ENCODE results near the gene SAMD13. TPM values are rescaled to one million over a fixed set of nuclear protein-coding genes. Genes with fewer than 3 reads are reported as not detected.

The SAMD13 gene, protein sequence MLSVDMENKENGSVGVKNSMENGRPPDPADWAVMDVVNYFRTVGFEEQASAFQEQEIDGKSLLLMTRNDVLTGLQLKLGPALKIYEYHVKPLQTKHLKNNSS
- total RNA-seq (1 to 10 TPM; 6.1 to 6.6 TPM), polyA plus RNA-seq (ENCODE audit: insufficient read depth, low read depth, low replicate concordance) (31.9 TPM)
- long read RNA-seq, donor 1, partial matches to known transcripts, result 0 of 3 reads
- long read RNA-seq, donor 1, other reads (novel, unspliced or antisense), result 0 of 3 reads
- long read RNA-seq, donor 2, partial matches to known transcripts, result 0 of 1 reads
- long read RNA-seq, donor 2, other reads (novel, unspliced or antisense), result 0 of 1 reads

- intact Hi-C loops (cut with DNase I; ENCODE audit: low total_unique reads), result no loop called here
These were observed at the start of gene SAMD13 for GRCh38 chr1:84301004-84301784. SAMD13 (plus strand) TSS chr1:84301708; CDS start chr1:84303235, 1,527 bp downstream.

DNA sequence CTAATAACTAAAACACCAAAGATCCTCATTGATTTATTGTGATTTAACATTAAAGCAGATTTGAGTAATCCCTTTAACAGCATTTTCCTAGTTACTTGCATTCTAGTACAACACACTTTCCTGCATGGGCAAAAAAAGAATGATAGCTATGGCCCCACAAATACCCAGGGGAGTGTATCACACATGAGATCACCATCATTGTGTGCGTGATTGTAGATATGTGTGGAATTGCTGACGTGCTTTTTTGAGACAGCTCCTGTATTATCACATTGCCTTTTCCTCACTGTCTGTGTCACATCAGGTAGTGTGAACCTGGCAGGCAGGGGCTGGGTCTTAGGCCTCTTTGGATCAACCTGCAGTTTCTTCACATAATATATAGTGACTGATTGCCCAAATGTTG is 48.5 kb upstream of the SAMD13 start:
- TF ChIP-seq, protein P1, sequence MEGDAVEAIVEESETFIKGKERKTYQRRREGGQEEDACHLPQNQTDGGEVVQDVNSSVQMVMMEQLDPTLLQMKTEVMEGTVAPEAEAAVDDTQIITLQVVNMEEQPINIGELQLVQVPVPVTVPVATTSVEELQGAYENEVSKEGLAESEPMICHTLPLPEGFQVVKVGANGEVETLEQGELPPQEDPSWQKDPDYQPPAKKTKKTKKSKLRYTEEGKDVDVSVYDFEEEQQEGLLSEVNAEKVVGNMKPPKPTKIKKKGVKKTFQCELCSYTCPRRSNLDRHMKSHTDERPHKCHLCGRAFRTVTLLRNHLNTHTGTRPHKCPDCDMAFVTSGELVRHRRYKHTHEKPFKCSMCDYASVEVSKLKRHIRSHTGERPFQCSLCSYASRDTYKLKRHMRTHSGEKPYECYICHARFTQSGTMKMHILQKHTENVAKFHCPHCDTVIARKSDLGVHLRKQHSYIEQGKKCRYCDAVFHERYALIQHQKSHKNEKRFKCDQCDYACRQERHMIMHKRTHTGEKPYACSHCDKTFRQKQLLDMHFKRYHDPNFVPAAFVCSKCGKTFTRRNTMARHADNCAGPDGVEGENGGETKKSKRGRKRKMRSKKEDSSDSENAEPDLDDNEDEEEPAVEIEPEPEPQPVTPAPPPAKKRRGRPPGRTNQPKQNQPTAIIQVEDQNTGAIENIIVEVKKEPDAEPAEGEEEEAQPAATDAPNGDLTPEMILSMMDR (IDR thresholded peaks at IDR 0.05), result no peak
- Histone ChIP-seq H3K9me3 (no peaks in the 10 kb centered on the region), H3K27me3 (no peaks in the 10 kb centered on the region), H3K27ac (no peak overlapping the region), H3K36me3 (ENCODE audit: low read depth, missing control alignments) (no peaks in the 10 kb centered on the region), H3K4me1 (peaks cover 8% of the 10 kb centered on the region), H3K4me3 (no peak overlapping the region)
- WGBS, 2 donors, result 82 to 85% methylated on average over 2 of the region's 2 CpGs
- DNase-seq, result no peak
- intact Hi-C loops (cut with DNase I; ENCODE audit: low total_unique reads), result no loop called here

More at GRCh38 chr1:84301004-84301784, at the start of gene SAMD13:
- peaks cover 29% of the 10 kb centered on the region for H3K4me1 ChIP-seq
- H3K36me3 ChIP-seq (ENCODE audit: low read depth, missing control alignments), result no peaks in the 10 kb centered on the region
- H3K27ac ChIP-seq, result peak within 1 kb of the TSS; percentile 66 to 72
- TF ChIP-seq POLR2A (IDR thresholded peaks at IDR 0.05), result no peak
- TF ChIP-seq, protein P1 (IDR thresholded peaks at IDR 0.05), result no peak
- 12 to 20% methylated on average over 5 of the region's 5 CpGs for WGBS, 2 donors
- H3K27me3 ChIP-seq, result no peaks in the 10 kb centered on the region
- peak within 1 kb of the TSS in 1 of 2 donors; percentile 10 for H3K4me3 ChIP-seq
- H3K9me3 ChIP-seq, result no peaks in the 10 kb centered on the region
- DNase-seq, result peak; percentile 93

DNA sequence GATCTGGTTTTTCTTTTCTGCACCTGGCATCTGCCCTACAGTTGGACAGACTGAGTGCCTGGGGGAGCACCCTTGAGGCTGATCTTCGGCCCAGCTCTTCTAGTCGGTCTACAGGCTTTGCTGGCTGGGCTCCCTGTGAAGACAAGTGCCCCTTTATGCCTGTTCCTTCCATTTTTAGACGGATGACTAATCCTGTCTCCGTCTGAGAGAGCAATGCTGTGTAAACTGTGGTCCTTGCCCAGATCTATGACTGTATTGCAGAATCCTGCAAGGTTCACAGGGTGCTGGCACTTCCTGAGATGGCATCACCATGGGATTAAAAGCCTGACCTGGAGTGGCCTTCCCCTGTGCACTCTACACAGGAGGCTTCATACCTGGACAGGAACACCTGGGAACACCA is 47.6 kb upstream of the SAMD13 start:
- intact Hi-C loops (cut with DNase I; ENCODE audit: low total_unique reads), result no loop called here
- WGBS, 2 donors, result 60 to 80% methylated on average over 4 of the region's 4 CpGs

DNA sequence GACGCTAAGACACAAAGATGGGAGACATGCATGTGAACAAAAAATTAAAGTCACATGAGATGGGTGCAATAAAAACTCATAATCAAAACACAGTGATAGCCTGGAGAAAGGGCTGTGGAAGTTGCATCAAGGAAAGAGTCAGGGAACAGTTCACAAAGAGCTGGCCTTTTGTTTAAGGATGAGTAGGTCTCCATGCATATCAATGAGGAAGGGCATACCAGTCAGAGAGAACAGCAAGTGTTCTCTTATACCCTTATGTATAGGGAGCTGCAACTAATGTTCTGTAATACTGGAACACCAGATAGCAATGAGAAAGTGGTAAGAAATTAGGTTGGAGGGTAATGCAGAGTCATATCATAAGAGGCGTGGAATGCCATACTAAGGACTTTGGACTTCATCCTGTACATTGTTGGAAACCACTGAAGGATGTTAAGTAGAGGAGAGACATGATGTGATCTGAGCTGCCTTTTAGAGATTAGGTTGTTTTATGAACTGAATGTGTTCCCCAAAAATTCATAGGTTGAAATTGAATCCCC is 46.7 kb upstream of the SAMD13 start:
- no peak for DNase-seq
- TF ChIP-seq POLR2A (IDR thresholded peaks at IDR 0.05), result no peak
- TF ChIP-seq, protein P1 (IDR thresholded peaks at IDR 0.05), result no peak
- Histone ChIP-seq H3K36me3 (ENCODE audit: low read depth, missing control alignments) (no peaks in the 10 kb centered on the region), H3K4me3 (no peak overlapping the region), H3K27ac (no peak overlapping the region), H3K27me3 (no peaks in the 10 kb centered on the region), H3K9me3 (no peaks in the 10 kb centered on the region), H3K4me1 (peaks cover 8% of the 10 kb centered on the region)
- WGBS, 2 donors, result 96 to 98% methylated on average over 2 of the region's 2 CpGs
- intact Hi-C loops (cut with DNase I; ENCODE audit: low total_unique reads), result no loop called here

More for the DNA sequence above, 47.6 kb upstream of the SAMD13 start:
- H3K27me3 ChIP-seq, result no peaks in the 10 kb centered on the region
- peaks cover 8% of the 10 kb centered on the region for H3K4me1 ChIP-seq
- DNase-seq, result peak; percentile 78
- H3K27ac ChIP-seq, result no peak overlapping the region
- H3K36me3 ChIP-seq (ENCODE audit: low read depth, missing control alignments), result no peaks in the 10 kb centered on the region
- no peak overlapping the region for H3K4me3 ChIP-seq
- H3K9me3 ChIP-seq, result no peaks in the 10 kb centered on the region
- TF ChIP-seq POLR2A (IDR thresholded peaks at IDR 0.05), result no peak
- TF ChIP-seq, protein P1 (IDR thresholded peaks at IDR 0.05), result no peak
